Left ventricle myocardium inferior (tissue), 1 donor: Measurements from ENCODE around the gene KCNAB2. TPM values are rescaled to one million over a fixed set of nuclear protein-coding genes. Genes with fewer than 3 reads are reported as not detected.

Experiments
- DNase-seq: peaks from one replicate; pipeline ENCODE4 v3.0.0-alpha.2; 2020
- H3K27ac ChIP-seq: fragments of 200-600 bp; replicated peaks from 2 replicates; pipeline ENCODE4 v1.8.0; 2021
- H3K27me3 ChIP-seq: fragments of 200-600 bp; 2 replicates; pipeline ENCODE4 v1.8.0; 2021; ENCODE audit warnings: low read depth
- H3K36me3 ChIP-seq: fragments of 200-600 bp; 2 replicates; pipeline ENCODE4 v1.8.0; 2021
- H3K4me1 ChIP-seq: fragments of 200-600 bp; 2 replicates; pipeline ENCODE4 v1.8.0; 2021
- H3K4me3 ChIP-seq: fragments of 200-600 bp; 2 replicates; pipeline ENCODE4 v1.8.0; 2021; ENCODE audit warnings: mild to moderate bottlenecking, moderate library complexity
- H3K9me3 ChIP-seq: fragments of 200-600 bp; replicated peaks from 2 replicates; pipeline ENCODE4 v1.8.0; 2021
- CTCF ChIP-seq: fragments of 200-600 bp; IDR thresholded peaks from 2 replicates; pipeline ENCODE4 v1.8.0; 2021; ENCODE audit warnings: antibody characterized with exemption, mild to moderate bottlenecking, borderline replicate concordance
- intact Hi-C: fragments of 100-400 bp; cut with micrococcal nuclease; formaldehyde crosslinking; loops from one replicate; pipeline ENCODE4 v1.11.0; 2022
- total RNA-seq: library from RNA; stranded (reverse); fragmentation: NEBNext Ultra II Directional; extraction: Animal tissue kit (Norgen Biotek cat#: 25700); gene quantifications from one replicate; pipeline ENCODE4 v1.2.1, GENCODE V29; 2021
- donor health status: DM: no; HTN: yes; CAD: no; lungs with severe emphysema.

The KCNAB2 gene
- total RNA-seq, 1 donor from 2014 or later, result 31.0 TPM

- H3K27me3 ChIP-seq, result peaks cover 72% of the 10 kb centered on the region
- no peaks in the 10 kb centered on the region for H3K9me3 ChIP-seq
- no peak overlapping the region for H3K27ac ChIP-seq
- no peak overlapping the region for H3K4me3 ChIP-seq
- intact Hi-C loops, result no loop called here
- DNase-seq, result no peak
- peaks cover 8% of the 10 kb centered on the region for H3K4me1 ChIP-seq
- no peaks in the 10 kb centered on the region for H3K36me3 ChIP-seq
- TF ChIP-seq CTCF, result no peak
Observed at GRCh38 chr1:6150006-6150938, 104.6 kb downstream of the KCNAB2 start.

Other genes with a start within 250 kb of the KCNAB2 start
- 3.7 TPM for gene NPHP4, start 53.5 kb upstream of the KCNAB2 start, total RNA-seq
- 0.19 TPM for gene CHD5, start 134.4 kb downstream of the KCNAB2 start, total RNA-seq
- 250 TPM for gene RPL22, start 153.7 kb downstream of the KCNAB2 start, total RNA-seq
- gene RNF207, start 160.2 kb downstream of the KCNAB2 start, total RNA-seq, result 83.3 TPM
- 70.3 TPM for gene ICMT, start 190.1 kb downstream of the KCNAB2 start, total RNA-seq
- not detected for gene HES3, start 198.3 kb downstream of the KCNAB2 start, total RNA-seq
- 4.8 TPM for gene GPR153, start 215.2 kb downstream of the KCNAB2 start, total RNA-seq